ENCODE data around the gene NKD2.

DNA sequence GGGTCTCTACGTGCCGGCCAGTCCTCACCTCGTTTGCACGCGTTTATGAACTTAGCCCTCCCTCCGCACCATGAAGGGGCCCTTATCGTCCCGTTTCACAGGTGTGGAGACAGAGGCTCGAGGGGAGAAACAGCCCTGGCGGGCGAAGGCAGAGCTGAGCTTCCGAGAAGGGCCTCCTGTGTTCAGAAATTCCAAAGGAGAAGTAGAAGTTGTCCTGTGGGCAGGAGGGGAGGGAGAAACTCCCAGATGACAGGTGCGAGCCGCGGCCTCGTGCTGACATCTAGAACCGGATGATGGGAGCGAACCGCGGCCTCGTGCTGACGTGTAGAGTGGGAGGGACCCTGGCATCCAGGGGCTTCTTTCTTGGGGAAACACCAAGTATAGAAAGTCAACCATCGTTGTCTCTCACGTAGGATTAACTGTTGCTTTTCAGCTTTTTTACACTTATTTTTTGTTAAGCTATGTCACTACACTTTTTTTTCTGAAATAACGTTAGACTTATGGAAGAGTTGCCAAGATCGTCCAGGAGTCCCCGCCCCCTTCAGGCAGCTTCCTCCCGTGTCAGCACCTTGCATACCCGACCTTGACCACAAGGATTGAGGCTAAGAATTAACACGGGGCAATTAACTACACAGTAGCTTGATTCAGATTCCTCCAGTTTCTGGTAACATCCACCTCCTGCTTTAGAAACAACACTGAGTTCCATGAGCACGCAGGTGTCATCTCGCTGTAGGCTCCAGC lies 42.8 kb upstream of the NKD2 start:
- TF ChIP-seq, protein P1, sequence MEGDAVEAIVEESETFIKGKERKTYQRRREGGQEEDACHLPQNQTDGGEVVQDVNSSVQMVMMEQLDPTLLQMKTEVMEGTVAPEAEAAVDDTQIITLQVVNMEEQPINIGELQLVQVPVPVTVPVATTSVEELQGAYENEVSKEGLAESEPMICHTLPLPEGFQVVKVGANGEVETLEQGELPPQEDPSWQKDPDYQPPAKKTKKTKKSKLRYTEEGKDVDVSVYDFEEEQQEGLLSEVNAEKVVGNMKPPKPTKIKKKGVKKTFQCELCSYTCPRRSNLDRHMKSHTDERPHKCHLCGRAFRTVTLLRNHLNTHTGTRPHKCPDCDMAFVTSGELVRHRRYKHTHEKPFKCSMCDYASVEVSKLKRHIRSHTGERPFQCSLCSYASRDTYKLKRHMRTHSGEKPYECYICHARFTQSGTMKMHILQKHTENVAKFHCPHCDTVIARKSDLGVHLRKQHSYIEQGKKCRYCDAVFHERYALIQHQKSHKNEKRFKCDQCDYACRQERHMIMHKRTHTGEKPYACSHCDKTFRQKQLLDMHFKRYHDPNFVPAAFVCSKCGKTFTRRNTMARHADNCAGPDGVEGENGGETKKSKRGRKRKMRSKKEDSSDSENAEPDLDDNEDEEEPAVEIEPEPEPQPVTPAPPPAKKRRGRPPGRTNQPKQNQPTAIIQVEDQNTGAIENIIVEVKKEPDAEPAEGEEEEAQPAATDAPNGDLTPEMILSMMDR (IDR thresholded peaks at IDR 0.05) = no peak
- TF ChIP-seq POLR2A (IDR thresholded peaks at IDR 0.05) = no peak
